ENCODE results near the gene FBF1.
"Not testable (repeated sequence)": the region's sequence is repeated elsewhere in the genome, so short reads cannot be mapped to it uniquely, and the experiment has no call there.

Gene FBF1

DNA sequence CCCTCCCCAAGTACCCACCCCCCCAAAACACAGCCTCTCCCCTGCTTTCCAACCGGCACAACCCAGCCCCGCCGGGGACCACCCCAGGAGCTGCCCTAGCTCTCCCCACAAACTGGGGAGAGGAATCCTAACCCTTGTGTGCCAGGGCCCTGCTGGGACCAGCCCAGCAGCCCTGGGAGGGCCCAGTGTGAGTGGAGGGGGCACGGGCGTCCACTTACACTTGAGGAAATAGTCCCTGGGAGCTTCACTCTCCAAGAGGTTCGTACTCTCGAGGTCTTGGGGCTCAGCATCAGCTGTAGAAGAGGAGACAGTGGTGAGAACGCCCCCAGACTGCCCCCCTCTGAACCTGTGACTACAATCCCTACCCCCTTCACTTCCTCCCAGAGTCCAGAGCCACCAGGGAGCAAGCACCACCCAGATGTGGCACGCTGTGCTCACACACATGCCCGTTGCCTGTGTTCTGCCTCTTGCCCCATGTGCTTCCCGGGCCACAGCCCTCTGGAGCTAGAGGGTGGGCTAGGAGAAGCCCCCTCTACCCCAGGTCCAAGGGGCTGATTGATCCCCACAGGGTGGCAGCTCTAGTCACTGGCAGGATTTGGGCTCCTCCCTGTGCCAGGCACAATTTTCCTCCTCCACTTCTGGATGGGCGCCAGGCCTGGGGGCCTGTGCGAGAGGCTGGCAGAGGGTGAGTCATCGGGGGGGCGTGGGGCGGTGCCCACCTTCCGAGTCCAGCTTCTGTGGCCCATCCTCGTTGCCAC lies 65.5 kb downstream of the FBF1 start:
- no peak for DNase-seq (ENCODE audit: low spot score)

DNA sequence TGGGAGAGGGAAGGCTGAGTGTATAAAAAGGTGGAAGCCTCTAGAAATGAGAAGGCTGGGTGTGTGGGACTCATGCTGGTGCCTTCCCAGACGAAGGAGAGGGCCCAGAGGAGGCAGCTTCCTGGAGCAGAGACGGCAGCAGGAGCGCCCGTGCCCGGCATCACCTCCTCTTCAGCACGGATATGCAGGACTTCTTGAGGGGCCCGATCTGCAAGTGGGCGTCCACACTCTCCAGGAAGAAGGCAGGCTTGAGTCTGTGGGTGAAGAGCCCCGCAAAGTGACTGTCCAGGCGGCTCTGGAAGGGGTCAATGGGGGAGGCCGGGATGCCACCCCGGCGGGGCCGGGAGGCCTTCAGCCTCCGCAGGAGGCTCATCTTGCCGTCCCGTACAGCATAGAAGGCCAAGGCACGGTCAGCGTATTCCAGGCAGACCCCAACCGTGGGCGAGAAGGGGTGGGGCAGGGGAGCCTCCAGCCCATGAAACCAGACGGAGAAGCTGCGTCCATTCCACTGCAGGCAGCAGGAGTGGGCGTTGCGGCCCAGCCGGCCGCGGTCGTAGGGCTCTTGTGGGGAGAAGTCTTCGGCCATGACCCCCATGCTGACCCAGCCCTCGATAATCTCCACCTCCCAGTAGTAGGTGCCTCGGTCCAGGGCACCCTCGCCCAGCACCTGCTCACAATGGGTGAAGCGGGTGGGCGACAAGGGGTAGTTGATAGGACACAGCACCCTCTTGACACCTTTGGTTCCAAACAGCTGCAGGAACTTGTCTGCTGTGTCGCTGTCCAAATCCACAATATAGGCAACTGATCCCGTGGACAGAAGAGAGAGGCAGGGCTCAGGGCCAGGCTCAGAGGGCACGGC lies 66.3 kb downstream of the FBF1 start:
- DNase-seq (ENCODE audit: low spot score) = no peak

DNA sequence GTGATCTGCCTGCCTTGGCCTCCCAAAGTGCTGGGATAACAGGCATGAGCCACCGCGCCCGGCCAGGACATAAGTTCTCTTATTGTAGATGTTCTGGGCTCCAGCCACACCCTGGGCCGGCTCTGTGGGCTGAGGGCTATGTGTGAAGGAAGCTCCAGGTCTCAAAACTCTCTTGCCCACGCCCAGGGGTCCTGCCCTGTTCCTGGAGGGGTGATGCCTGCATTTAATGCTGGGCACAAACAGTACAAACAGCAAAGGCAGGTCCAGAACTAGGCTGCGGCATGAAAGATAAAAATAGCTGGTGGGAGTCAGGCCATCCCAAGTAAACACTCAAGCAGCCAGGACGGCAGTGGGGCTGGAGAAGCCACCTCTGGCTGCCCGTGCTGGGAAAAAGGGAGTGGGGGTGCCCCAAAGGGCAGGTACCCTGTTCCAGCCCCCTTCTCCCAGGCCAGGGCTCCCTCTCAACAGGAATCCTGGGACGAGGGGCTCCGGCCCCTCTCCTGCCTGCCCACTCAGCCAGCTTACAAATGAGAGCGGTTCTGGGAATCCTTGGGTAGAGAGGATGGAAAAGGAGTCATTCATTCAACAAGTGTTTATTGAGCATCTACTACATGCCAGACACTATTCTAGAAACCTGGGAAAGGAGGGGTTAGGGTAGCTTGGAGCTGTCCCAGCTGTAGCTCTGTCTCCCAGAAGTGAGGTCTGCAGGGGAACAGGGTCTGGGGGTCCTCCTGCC lies 67.1 kb downstream of the FBF1 start:
- no peak for DNase-seq (ENCODE audit: low spot score)

DNA sequence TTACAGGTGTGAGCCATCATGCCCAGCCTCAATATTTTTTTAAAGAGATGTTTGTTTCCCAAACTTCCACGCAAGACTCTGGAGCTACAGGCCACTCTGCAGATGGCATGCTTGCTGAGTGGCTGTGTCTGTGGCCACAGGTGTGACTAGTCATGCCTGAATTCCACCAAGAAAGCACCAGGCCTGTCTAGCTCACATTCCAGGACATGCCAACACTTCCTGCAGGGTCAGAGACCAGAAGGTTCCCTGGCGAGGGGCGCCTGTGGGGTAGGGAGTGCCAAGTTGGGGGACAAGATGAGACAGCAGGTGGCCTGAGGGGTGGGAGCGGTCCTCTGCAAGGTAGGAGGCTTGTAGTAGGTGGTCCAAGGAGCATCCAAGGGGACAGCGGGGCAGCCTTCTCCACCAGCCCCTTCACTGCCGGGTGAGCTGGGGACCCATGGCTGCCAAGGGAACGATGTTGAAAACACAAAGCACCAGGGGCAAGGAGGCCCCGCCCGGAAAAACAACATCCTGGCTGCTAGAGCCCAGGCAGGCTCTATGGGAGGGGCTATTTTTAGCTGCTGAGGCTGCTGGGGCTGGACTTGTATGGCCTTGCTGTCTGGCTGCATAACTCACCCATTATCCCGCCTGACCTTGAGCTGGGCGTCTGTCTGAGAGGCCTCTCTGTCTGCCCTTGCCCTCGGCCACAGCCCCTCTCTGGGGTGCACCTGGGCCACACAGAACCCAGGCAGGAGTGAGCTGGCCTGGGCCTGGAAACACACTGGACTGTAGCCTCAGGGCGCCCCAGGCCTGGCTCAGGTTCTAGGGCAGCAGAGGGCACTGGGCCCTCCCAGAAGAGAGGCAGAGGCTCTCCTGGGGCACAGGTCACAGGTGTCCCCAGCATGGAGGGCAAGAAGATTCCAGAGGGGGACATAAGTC lies 68.1 kb downstream of the FBF1 start:
- DNase-seq (ENCODE audit: low spot score) = peak; percentile 75

DNA sequence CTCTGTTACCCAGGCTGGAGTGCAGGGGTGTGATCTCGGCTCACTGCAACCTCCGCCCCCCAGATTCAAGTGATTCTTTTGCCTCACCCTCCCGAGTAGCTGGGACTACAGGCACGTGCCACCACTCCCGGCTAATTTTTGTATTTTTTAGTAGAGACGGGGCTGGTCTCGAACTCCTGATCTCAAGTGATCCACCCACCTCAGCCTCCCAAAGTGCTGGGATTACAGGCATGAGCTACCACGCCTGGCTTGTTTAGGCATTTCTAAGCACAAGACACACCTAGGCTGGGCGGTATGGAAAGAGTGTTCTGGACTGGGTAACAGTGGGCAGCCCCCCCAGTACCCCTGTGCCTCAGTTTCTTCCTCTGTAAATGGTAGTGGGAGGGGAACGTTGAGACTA lies 70.6 kb downstream of the FBF1 start:
- DNase-seq (ENCODE audit: low spot score) = not testable (repeated sequence)

DNA sequence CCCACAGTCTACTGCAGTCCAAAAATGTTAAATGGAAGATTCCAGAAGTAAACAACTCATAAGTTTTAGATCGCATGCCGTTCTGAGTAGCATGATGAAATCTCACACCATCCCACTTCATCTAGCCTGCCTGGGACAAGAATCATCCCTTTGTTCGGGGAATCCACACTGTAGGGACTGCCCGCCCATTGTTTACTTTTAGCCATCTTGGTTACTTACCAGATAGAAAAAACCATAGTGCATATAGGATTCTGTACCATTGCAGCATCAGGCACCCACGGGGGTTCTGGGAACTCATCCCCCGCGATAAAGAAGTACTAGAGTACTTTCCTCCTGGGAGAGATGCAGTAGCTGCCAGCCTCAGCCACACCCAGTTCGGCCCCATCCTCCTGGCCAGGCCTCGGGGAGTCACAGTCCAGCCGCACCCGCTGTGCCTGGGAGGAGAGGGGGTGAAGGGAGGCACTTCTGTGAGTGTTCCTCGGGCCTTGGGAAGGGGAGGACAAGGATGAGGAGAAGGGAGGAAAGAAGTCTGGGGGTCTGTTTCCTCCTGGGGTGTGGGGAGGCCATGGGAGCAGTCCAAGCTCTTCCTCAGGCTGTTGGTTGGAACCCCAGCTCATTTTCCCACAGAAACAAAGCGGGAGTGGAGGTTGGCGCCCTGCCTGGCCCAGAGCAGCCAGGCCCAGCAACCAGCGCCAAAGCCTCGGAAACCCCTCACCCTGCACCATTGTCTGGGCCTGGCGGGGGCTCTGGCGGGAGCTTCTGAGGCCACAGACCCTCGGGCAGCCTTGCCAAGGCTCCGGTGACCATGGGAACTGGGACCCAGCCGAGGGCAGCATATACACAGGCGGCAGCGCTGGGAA lies 71.3 kb downstream of the FBF1 start:
- peak; percentile 68 for DNase-seq (ENCODE audit: low spot score)

DNA sequence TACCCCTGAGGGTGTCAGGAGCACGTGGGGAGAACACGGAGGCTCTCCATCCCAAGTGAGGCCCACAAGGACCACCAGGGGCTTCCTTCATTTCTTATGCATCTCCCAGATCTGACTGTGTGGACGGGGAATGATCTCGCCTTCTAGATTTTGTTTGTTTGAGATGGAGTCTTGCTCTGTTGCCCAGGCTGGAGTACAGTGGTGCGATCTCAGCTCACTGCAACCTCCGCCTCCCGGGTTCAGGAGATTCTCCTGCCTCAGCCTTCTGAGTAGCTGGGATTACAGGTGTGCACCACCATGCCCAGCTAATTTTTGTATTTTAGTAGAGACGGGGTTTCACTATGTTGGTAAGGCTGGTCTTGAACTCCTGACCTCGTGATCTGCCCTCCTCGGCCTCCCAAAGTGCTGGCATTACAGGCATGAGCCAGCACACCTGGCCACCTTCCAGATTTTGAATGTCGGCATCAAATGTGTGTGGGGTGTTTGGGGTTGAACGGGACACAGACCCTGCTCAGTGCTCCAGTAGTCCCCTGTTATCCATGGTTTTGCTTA lies 72.0 kb downstream of the FBF1 start:
- DNase-seq (ENCODE audit: low spot score) = not testable (repeated sequence)

DNA sequence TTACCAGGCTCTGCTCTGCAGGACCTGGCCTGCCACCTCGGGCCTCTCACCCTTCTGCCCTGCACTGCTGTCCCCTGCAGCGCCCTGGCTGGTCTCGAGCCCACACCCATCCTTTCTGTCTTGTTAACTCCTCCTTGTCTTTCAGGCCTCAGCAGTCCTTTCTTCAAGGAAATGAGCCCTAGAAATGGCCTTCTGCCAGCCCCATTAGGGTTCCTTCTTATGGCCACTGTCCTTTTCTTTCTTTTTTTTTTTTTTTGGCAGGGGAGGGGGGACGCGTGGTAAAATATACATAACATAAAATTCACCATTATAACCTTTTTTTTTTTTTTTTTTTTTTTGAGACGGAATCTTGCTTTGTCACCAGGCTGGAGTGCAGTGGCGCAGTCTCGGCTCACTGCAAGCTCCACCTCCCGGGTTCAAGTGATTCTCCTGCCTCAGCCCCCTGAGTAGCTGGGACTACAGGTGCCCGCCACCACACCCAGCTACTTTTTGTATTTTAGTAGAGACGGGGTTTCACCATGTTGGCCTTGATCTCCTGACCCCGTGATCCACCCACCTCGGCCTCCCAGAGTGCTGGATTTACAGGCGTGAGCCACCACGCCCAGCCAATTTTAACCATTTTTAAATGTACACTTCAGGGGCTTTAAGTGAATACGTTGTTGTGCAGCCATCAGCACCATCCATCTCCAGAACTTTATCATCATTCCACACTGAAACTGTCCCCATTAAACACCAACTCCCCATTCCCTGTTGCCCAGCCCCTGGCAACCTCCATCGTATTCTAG lies 75.2 kb downstream of the FBF1 start:
- not testable (repeated sequence) for DNase-seq (ENCODE audit: low spot score)

DNA sequence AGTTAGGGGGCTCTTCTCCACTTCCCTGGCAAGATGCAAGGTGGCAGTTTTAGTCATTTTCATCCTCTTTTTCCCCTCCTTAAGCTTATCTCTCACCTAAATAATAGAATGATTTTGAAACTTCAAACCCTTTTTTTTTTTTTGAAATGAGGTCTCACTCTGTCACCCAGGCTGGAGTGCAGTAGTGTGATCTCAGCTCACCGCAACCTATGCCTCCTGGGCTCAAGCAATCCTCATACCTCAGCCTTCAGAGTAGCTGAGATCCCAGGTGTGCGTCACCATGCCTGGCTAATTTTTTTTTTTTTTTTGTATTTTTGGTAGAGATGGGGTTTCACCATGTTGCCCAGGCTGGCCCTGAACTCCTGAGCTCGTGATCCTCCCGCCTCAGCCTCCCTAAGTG lies 76.0 kb downstream of the FBF1 start:
- DNase-seq (ENCODE audit: low spot score) = not testable (repeated sequence)

DNA sequence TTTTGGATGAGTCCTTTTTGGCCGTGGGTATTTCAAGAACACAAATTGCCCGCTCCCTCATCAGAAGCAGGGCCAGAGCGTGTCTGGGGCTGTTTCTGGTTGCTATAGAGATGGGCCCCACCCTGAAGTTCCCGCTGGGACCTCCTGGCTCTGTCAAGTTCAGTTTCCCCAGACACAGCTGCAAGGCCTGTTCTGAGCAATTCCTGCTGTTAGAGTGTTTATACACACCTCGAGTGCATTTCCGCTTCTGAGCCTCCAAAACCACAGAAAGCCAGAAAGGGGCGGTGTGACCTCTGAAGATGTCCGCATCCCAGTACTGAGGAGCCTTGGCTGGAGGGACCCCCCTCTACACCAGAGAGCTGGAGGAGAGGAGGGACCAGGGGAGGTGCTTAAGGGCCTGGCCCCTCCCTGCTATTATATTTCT lies 76.4 kb downstream of the FBF1 start:
- DNase-seq (ENCODE audit: low spot score) = no peak

DNA sequence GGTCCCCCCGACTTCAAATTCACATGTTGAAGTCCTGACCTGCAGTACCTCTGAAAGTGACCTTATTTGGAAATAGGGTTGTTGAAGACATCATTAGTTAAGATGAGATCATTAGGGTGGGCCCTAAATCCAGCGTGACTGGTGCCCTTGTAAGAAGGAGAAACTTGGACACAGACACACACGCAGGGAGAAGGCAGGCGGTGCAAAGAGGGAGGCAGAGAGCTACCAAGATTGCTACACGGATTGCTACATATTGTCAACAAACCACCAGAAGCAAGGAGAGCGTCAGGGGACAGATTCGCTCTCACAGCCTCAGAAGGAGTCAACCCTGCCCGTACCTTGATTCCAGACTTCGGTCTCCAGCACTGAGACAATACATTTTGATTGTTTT lies 78.9 kb downstream of the FBF1 start:
- DNase-seq (ENCODE audit: low spot score) = no peak
